Fibroblast of skin of scalp (primary cell): Measurements from ENCODE around the gene OAS2. TPM values are rescaled to one million over a fixed set of nuclear protein-coding genes. Genes with fewer than 3 reads are reported as not detected.
A peak's percentile ranks its signal among the peaks of the same experiment; 100 is the strongest.

Source experiments
- DNase-seq: peaks from one replicate; pipeline ENCODE4 v3.0.0-alpha.2; 2013
- polyA plus RNA-seq, 2 experiments: library from polyadenylated mRNA; unstranded; fragments of 120-200 nt; gene quantifications; one replicate each; pipeline ENCODE4 v1.2.1, GENCODE V29; 2013; ENCODE audit not compliant: insufficient read length in 2 of 2

Gene OAS2, protein sequence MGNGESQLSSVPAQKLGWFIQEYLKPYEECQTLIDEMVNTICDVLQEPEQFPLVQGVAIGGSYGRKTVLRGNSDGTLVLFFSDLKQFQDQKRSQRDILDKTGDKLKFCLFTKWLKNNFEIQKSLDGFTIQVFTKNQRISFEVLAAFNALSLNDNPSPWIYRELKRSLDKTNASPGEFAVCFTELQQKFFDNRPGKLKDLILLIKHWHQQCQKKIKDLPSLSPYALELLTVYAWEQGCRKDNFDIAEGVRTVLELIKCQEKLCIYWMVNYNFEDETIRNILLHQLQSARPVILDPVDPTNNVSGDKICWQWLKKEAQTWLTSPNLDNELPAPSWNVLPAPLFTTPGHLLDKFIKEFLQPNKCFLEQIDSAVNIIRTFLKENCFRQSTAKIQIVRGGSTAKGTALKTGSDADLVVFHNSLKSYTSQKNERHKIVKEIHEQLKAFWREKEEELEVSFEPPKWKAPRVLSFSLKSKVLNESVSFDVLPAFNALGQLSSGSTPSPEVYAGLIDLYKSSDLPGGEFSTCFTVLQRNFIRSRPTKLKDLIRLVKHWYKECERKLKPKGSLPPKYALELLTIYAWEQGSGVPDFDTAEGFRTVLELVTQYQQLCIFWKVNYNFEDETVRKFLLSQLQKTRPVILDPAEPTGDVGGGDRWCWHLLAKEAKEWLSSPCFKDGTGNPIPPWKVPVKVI
- polyA plus RNA-seq (2013, experiment 1 of 2; ENCODE audit: insufficient read length): 0.19 TPM
- 0.36 TPM for polyA plus RNA-seq (2013, experiment 2 of 2; ENCODE audit: insufficient read length)

DNA sequence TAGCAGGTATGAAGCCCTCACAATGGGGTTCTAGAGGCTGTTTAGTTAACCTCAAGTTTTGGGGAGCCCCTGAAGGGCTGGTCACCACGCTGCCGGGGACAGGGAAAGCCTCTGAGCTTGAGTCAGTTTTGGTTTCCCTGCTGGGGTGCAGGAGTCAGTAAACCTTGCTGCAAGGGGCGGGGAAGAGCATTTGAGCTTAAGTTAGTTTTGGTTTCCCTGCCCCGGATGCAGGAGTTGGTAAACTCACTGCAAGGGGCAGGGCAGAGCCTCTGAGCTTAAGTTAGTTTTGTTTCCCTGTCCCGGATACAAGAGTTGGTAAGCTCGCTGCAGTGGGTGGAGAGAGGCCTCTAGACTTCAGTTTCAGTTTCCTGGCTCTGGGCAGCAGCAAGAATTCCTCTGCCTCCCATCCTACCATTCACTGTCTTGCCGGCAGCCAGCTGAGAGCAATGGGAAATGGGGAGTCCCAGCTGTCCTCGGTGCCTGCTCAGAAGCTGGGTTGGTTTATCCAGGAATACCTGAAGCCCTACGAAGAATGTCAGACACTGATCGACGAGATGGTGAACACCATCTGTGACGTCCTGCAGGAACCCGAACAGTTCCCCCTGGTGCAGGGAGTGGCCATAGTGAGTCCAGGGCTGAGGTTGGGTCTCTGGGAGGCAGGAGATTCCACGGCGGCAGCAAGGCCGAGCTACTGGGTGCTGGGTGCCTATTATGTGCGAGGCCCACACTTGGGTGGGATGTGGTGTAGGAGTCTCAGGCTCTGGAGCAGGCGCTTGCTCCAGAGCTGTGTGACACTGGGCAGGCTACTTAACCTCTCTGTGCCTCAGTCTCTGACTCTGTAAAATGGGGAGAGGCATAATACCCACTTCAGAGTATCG, at the start of gene OAS2:
Gene OAS2 (plus strand): TSS at position 357 of the 878 bp plus-strand sequence. CDS start 90 bp downstream, at position 447.
- peak; percentile 60 for DNase-seq

GRCh38 chr12:112928978-112929377, 49.3 kb upstream of the OAS2 start:
- DNase-seq: no peak

GRCh38 chr12:112929715-112930114, 48.6 kb upstream of the OAS2 start:
- no peak for DNase-seq

DNA sequence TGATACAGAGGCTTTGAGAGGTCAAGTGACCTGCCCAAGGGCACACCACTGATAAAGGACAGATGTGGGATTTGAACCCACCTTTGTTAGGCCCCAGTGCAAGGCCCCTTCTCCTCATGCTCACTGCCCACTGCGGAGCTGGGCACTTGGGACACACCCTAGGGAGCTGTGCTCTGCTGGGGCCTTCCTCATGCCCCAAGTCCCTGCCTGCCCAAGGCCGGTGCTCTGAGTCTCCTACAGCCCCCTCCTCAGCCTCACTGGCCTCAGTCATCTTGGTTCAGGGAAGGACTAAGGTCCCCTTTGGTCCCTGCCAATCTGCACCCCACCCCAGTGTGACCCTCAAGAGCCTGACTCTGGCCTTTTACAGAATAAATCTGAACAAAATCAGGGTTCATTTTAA, 48.0 kb upstream of the OAS2 start:
- DNase-seq: no peak

- no peak for DNase-seq
These were observed 45.7 kb upstream of the OAS2 start for GRCh38 chr12:112932485-112933128.

- no peak for DNase-seq
These were observed 45.2 kb upstream of the OAS2 start for GRCh38 chr12:112933129-112933505.

DNA sequence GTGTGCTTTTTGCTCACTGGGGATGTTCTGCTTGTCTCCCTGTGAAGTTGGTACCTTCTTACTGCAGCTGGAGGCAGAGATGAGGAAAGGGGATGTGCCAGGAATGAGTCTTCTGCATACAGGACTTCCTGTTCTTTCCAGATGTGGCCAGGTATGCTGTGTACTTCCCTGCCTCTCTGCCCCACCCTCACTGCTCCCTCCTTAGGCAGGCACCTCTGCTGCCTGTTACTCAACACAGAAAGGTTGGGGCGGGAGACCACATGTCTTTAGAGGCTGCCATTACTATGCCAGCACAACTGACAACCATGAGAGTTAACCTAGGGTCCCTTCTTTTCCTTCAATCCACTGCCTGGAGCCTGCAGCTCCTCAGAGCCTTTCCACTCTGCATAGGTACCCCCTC, 42.1 kb upstream of the OAS2 start:
- no peak for DNase-seq

GRCh38 chr12:112936927-112937326, 41.4 kb upstream of the OAS2 start:
- DNase-seq: no peak

DNA sequence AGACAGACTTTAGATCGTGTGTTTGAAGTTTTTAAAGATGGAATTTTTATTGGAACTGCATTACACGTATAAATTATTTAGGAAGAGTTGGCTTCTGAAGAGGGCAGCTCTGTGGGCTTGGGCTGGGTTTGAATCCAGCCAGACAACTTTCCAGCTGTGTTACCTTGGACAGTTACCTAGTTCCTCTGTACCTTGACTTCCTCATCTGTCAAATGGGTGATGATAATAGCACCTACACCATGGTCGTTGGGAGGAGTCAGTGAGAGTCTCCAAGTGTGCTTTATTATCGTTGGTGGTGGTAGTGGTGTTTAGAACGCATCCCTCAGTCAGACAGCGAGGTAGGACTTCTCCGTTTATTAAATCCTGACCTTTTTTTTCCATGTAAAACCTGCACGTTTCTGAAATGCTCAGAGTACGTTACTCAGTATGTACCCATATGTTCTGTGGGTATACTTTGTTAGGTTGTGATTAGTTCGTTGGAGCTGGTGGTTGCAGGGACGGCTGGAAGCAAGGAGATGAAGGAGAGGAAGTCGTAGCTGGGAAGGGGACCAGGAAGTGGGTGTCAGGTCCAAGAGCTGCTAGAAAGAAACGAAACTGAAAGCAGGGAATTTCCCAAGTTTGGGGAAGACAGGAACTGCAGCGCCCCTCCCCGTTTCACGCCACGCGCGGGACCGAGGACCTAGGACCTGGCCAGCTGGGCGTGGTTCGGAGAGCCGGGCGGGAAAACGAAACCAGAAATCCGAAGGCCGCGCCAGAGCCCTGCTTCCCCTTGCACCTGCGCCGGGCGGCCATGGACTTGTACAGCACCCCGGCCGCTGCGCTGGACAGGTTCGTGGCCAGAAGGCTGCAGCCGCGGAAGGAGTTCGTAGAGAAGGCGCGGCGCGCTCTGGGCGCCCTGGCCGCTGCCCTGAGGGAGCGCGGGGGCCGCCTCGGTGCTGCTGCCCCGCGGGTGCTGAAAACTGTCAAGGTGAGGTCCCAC, 40.3 kb upstream of the OAS2 start, which contains the start of gene OAS3:
Gene OAS3 (plus strand): TSS at position 734 of the 979 bp plus-strand sequence. CDS start 57 bp downstream, at position 791.
- peak; percentile 67 for DNase-seq

DNA sequence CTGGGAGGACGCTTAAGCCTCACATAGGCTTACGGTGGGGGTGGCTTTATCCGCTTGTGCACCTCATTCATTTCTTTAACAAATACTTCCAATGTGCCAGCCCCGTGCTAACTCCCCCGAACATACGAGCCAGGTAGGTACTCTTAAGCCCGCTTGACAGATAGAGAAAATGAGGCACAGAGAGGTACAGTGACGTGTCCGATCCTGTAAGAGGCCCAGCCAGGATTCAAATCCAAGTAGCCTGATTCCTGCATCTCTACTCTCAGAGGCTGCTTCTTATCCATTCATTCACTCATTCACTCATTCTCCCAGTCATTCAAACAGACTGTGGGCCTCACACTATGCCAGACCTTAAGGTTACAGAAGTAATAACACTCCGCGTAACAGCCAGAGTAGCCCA, 39.6 kb upstream of the OAS2 start:
- no peak for DNase-seq

GRCh38 chr12:112939761-112940381, 38.4 kb upstream of the OAS2 start:
- DNase-seq: no peak

DNA sequence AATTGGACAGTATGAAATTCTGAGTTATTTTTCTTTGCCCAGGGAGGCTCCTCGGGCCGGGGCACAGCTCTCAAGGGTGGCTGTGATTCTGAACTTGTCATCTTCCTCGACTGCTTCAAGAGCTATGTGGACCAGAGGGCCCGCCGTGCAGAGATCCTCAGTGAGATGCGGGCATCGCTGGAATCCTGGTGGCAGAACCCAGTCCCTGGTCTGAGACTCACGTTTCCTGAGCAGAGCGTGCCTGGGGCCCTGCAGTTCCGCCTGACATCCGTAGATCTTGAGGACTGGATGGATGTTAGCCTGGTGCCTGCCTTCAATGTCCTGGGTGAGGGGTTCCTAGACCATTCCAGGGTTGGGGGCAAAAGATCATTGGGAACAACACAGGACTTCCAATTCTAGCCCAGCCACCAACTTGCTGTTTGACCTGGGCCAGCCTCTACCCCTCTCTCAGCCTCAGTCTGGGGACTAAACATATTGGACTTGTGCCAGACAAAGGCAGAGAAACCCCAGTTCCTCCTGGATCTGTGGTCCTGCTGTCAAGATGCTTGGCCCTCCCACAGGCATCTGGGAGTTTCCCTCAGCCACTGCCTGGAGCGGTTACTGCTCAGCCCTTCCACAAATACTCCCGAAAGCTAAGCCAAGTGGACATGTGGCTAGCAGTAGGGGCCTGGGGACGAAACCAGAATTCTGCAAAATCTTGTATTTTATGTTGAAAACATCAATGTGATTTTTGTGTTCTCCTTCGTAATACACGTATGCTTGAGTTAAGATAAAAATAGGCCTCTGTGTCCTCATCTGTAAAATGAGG, 36.6 kb upstream of the OAS2 start:
- no peak for DNase-seq

DNA sequence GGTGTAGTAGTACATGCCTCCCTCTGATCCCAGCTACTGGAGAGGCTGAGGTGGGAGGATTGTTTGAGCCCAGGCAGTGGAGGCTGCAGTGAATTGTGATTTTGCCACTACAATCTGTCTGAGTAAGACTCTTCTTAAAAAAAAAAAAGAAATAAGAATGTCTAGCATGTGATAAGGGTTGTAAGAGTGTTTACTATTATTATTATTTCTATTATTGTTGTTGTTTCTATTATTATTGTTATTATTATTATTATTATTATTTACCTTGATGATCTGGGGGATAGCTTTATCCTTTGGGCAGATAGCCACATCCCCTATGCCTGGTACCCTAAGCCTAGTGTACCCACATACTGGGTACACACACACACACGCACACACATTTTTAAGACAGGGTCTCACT, 35.7 kb upstream of the OAS2 start:
- DNase-seq: no peak

DNA sequence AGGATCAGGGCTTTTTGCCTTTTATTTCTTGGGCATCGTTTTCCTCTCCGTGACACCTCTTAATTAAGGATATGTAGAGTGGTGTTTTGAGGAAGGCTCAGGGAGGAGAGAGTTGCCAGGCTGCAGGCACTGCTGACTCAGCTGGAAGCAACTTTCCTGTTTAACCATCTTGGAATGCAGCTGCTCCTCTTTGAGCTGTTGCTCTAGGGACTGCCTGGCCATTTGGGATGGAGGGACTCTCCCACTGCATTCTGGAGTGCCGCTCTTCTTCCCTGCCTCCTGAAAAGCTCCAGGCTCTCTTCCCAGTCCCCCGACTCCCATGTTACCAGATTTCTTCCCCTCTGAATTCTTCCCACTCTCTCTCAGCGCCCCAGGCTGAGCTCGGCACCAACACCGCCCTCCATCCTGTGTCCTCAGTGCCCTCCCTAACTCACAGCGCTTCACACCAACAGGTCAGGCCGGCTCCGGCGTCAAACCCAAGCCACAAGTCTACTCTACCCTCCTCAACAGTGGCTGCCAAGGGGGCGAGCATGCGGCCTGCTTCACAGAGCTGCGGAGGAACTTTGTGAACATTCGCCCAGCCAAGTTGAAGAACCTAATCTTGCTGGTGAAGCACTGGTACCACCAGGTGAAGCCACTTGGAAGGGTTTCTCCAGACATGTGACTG, 34.2 kb upstream of the OAS2 start:
- no peak for DNase-seq

- DNase-seq: no peak
These were observed 32.8 kb upstream of the OAS2 start for GRCh38 chr12:112945515-112945914.

- DNase-seq: no peak
These were observed 31.9 kb upstream of the OAS2 start for GRCh38 chr12:112946236-112947000.

DNA sequence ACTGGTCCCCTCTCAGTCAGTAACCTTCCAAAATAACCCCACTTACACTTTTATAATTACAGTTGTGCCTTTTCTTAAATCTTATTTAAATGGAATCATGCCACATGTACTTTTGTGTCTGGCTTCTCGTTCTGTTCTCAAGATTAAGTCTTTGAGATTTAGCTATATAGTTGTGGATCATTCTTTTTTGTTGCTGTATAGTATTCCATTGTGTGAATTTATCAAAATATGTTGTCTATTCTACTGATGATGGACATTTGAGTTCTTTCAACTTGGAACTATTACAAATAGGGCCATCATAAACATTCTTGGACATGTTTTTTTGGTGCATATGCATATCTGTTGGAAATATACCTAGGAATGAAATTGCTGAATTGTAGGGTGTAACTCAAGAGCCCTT, 31.0 kb upstream of the OAS2 start:
- no peak for DNase-seq

DNA sequence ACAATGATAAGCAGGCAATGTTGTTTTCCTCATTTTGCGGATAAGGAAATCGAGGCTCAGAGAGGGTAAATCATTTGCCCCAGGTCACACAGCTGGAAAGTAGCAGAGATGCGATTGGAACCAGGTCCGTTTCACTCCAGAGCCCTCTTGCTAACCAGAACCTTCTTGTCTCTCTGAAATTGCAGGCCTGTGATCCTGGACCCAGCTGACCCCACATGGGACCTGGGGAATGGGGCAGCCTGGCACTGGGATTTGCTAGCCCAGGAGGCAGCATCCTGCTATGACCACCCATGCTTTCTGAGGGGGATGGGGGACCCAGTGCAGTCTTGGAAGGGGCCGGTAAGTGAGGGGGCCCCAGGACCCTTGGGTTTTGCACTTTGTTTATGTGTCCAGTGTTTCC, 30.6 kb upstream of the OAS2 start:
- no peak for DNase-seq
